Measurements from ENCODE around the gene POU2F1. TPM values are rescaled to one million over a fixed set of nuclear protein-coding genes. Genes with fewer than 3 reads are reported as not detected.

Gene POU2F1
- total RNA-seq, 2 donors from 2014 or later = 6.2 to 13.5 TPM

DNA sequence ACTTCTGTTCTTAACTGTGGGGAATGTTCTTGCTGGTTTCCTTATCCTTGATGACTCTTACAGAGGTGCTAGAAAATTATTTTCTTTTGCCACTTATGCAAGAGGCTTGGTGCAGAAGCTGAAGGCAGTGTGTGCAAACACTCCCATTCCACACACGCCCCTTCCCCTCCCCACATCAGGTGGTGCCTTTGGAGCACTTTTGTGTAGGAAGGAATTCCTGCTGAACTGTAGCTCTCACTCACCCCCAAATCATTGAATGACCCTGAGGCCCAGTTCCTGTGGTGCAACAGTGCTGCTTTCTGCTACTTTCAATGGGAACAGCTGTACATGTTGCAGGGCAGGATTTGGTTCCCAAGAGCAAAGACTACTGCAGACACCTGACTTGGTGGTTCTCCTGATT lies 195.8 kb downstream of the POU2F1 start:
- no peaks in the 10 kb centered on the region for H3K9me3 ChIP-seq
- no peak overlapping the region for H3K27ac ChIP-seq
- intact Hi-C loops (cut with DNase I) = no loop called here
- H3K36me3 ChIP-seq (replicated peaks in 1 of 2; ENCODE audit: insufficient read depth in 1 of 2, low read depth in 2 of 2) = no peaks in the 10 kb centered on the region
- no peak for ATAC-seq
- H3K4me3 ChIP-seq = no peak overlapping the region
- 73 to 89% methylated on average over 1 of the region's 1 CpG for WGBS, 2 donors
- no peaks in the 10 kb centered on the region for H3K27me3 ChIP-seq
- H3K4me1 ChIP-seq = peaks cover 25% of the 10 kb centered on the region
- no peak for DNase-seq
- no peak for TF ChIP-seq CTCF (IDR thresholded peaks at IDR 0.05)
- TF ChIP-seq POLR2A (IDR thresholded peaks at IDR 0.05) = no peak

DNA sequence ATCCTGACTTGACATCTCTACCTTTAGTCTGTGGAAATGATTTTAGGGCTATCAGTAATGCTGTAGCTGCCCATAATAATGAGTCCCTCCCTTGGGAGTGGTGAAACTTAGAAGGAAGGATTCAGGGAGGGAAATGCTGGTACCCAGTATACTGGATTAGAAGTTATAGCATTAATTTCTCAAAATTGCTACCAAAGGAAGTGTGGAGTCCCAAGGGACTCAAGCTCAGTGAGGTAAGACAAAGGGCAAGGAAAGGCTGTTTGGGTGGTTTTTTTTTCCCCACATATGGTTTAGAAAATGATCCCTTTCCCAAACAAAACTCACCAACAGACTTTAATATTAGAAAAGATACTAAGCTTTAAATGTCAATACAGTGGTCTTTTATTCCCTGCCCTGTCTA lies 197.7 kb downstream of the POU2F1 start:
- H3K4me3 ChIP-seq = no peak overlapping the region
- no peaks in the 10 kb centered on the region for H3K36me3 ChIP-seq (replicated peaks in 1 of 2; ENCODE audit: insufficient read depth in 1 of 2, low read depth in 2 of 2)
- no peak for ATAC-seq
- H3K4me1 ChIP-seq = peaks cover 7% of the 10 kb centered on the region
- no peak for DNase-seq
- no peaks in the 10 kb centered on the region for H3K27me3 ChIP-seq
- H3K27ac ChIP-seq = no peak overlapping the region
- intact Hi-C loops (cut with DNase I) = no loop called here
- TF ChIP-seq CTCF (IDR thresholded peaks at IDR 0.05) (no peak), POLR2A (IDR thresholded peaks at IDR 0.05) (no peak)
- H3K9me3 ChIP-seq = no peaks in the 10 kb centered on the region

DNA sequence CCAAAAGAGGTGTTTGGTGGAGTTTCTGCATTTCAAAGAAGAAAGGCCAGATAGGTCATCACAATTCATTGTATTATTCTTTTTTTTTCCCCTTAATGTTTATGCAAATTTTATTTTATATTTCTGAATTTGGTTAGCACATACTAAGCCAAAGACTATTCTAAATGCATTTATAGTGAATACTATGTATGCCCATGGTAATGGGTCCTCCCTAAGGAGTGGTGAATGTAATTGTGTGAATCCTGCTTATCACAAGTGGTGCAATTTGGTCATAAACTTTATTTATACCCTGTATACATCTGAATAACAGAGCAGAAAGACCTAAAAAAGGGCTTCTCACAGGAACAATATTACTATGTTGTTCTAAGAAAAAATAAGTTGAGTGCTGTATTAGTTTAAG lies 198.6 kb downstream of the POU2F1 start:
- intact Hi-C loops (cut with DNase I) = no loop called here
- no peaks in the 10 kb centered on the region for H3K9me3 ChIP-seq
- no peaks in the 10 kb centered on the region for H3K4me1 ChIP-seq
- no peak overlapping the region for H3K4me3 ChIP-seq
- TF ChIP-seq POLR2A (IDR thresholded peaks at IDR 0.05) = no peak
- no peak for TF ChIP-seq CTCF (IDR thresholded peaks at IDR 0.05)
- H3K27me3 ChIP-seq = no peaks in the 10 kb centered on the region
- H3K27ac ChIP-seq = no peak overlapping the region
- H3K36me3 ChIP-seq (replicated peaks in 1 of 2; ENCODE audit: insufficient read depth in 1 of 2, low read depth in 2 of 2) = no peaks in the 10 kb centered on the region
- DNase-seq (no peak), ATAC-seq (no peak)

DNA sequence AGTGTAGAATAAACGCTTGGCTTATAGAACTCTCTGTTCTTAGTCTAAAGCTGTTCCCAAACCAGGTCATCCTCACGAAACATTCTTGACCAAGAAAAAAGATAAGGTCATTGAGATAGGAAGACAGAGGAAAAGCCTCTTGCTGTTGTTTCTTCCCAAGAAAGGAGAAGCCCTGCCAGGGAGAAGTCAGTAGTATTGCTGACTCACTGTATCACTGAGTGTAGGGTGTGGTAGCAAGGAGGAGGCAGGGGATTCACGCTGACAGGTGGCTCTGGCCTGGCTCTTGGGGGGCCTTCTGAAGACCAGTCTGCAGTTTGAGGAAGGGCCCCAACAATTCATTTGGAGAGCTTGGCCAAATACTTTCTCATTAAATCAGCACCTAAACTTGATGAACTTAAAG lies 199.8 kb downstream of the POU2F1 start:
- ATAC-seq (no peak), DNase-seq (no peak)
- Histone ChIP-seq H3K27me3 (no peaks in the 10 kb centered on the region), H3K4me3 (no peak overlapping the region), H3K27ac (no peak overlapping the region), H3K9me3 (no peaks in the 10 kb centered on the region), H3K36me3 (replicated peaks in 1 of 2; ENCODE audit: insufficient read depth in 1 of 2, low read depth in 2 of 2) (no peaks in the 10 kb centered on the region), H3K4me1 (no peaks in the 10 kb centered on the region)
- no peak for TF ChIP-seq POLR2A (IDR thresholded peaks at IDR 0.05)
- TF ChIP-seq CTCF (IDR thresholded peaks at IDR 0.05) = no peak
- WGBS, 2 donors = 27 to 58% methylated on average over 3 of the region's 3 CpGs
- intact Hi-C loops (cut with DNase I) = no loop called here

DNA sequence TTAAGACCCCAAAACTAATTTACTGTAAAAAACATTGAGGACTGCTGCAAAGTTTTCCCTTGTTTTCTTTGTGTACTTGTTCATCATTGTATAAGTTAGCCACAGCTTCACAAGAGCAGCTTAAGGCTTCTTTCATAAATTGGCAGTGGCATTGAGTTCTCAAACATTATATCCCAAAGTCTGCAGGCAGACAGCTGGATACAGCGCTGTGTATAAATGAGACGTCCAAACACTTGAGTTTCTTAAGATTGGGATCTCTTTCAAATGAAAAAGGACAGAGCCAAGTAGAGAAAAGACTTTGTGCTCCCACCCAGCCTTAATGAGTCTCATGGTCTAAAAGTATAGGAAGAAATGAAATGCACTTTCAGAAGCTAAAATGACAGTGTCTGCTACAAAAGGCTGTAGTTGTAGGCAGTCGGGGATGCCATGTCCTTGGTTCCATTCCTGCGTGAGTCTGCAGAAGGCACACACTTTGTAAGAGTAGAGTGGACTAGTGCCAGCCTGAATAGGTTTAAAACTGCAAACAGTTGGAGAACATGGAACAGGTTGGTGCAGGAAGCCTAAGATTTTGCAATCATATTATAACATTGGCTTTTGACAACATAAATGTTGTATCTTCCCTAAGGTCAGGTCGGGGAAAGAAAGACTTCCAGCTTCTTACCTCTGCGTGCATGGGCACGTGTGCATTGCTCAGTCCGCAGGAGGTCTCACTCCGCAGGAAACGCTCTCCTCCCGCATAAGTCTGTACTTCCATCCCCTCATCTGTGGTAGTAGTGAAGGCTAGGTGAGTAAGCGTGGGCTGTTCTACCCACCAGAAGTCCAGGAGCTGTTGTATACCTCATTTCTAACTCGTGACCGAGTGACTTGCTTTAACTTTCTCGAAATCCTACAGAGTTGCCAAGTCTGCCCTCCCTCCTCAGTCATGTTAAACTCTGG lies 203.3 kb downstream of the POU2F1 start:
- intact Hi-C loops (cut with DNase I) = no loop called here

More for the DNA sequence above, 203.3 kb downstream of the POU2F1 start:
- Histone ChIP-seq H3K36me3 (replicated peaks in 1 of 2; ENCODE audit: insufficient read depth in 1 of 2, low read depth in 2 of 2) (no peaks in the 10 kb centered on the region), H3K9me3 (no peaks in the 10 kb centered on the region), H3K4me3 (no peak overlapping the region), H3K27ac (no peak overlapping the region), H3K4me1 (no peaks in the 10 kb centered on the region), H3K27me3 (no peaks in the 10 kb centered on the region)
- 87 to 89% methylated on average over 15 of the region's 15 CpGs for WGBS, 2 donors
- no peak for ATAC-seq
- no peak for DNase-seq
- TF ChIP-seq POLR2A (IDR thresholded peaks at IDR 0.05) = no peak
- no peak for TF ChIP-seq CTCF (IDR thresholded peaks at IDR 0.05)

Data from body of pancreas (tissue), 4 donors.